HepG2 (cell line): ENCODE data around the gene AGRN. TPM values are rescaled to one million over a fixed set of nuclear protein-coding genes. Genes with fewer than 3 reads are reported as not detected.

ENCODE experiments used
- ATAD3A ChIP-seq: sonication (generic); formaldehyde crosslinking; IDR thresholded peaks from 2 replicates; pipeline ENCODE4 v1.4.0; 2020; ENCODE audit warnings: missing genetic modification reagents
- BHLHE40 ChIP-seq: IDR thresholded peaks from 2 replicates; pipeline ENCODE4 v1.6.1; 2011; ENCODE audit warnings: low read length, improper control_type of control experiment
- GATAD1 ChIP-seq: IDR thresholded peaks from 2 replicates; pipeline ENCODE4 v1.6.1; 2016; ENCODE audit warnings: missing genetic modification reagents, missing compliant biosample characterization
- HES4 ChIP-seq: sonication (generic); formaldehyde crosslinking; IDR thresholded peaks from 2 replicates; pipeline ENCODE4 v1.9.0; 2021; ENCODE audit warnings: mild to moderate bottlenecking, missing genetic modification reagents, borderline replicate concordance
- IRF2 ChIP-seq: IDR thresholded peaks from 2 replicates; pipeline ENCODE4 v1.6.1; 2018; ENCODE audit warnings: missing genetic modification reagents, missing compliant biosample characterization
- NFRKB ChIP-seq: fragments of 450-650 bp; IDR thresholded peaks from 2 replicates; pipeline ENCODE4 v1.6.1; 2017
- PHF20 ChIP-seq: sonication (generic); formaldehyde crosslinking; IDR thresholded peaks from 2 replicates; pipeline ENCODE4 v1.5.0; 2020; ENCODE audit warnings: mild to moderate bottlenecking, missing genetic modification reagents
- RARA ChIP-seq: IDR thresholded peaks from 2 replicates; pipeline ENCODE4 v1.6.1; 2016; ENCODE audit warnings: missing genetic modification reagents, missing compliant biosample characterization
- SMAD9 ChIP-seq: sonication (generic); formaldehyde crosslinking; IDR thresholded peaks from 2 replicates; pipeline ENCODE4 v1.5.1; 2020; ENCODE audit warnings: mild to moderate bottlenecking, missing genetic modification reagents
- TMF1 ChIP-seq: sonication (generic); formaldehyde crosslinking; IDR thresholded peaks from 2 replicates; pipeline ENCODE4 v1.8.1; 2022; ENCODE audit warnings: low read depth, missing genetic modification reagents
- YY1 ChIP-seq: IDR thresholded peaks from 2 replicates; pipeline ENCODE4 v1.6.1; 2011; ENCODE audit warnings: low read length, low read depth, moderate library complexity, mild to moderate bottlenecking; ENCODE audit not compliant: insufficient read depth, insufficient replicate concordance
- ZBTB20 ChIP-seq: sonication (generic); formaldehyde crosslinking; IDR thresholded peaks from 2 replicates; pipeline ENCODE4 v1.8.1; 2023; ENCODE audit warnings: missing genetic modification reagents, low read depth, mild to moderate bottlenecking, borderline replicate concordance
- ZNF709 ChIP-seq: sonication (generic); formaldehyde crosslinking; IDR thresholded peaks from 2 replicates; pipeline ENCODE4 v1.5.0; 2020; ENCODE audit warnings: mild to moderate bottlenecking, missing genetic modification reagents
- ZNF761 ChIP-seq: sonication (generic); formaldehyde crosslinking; conservative IDR thresholded peaks from 2 replicates; pipeline ENCODE4 v1.4.0; 2020; ENCODE audit warnings: mild to moderate bottlenecking, missing genetic modification reagents
- ZNF839 ChIP-seq: sonication (generic); formaldehyde crosslinking; IDR thresholded peaks from 2 replicates; pipeline ENCODE4 v1.4.0; 2020; ENCODE audit warnings: missing genetic modification reagents, mild to moderate bottlenecking, borderline replicate concordance
- polyA plus RNA-seq, 8 experiments: library from polyadenylated mRNA; depleted of rRNA in 3 of 8; stranded (reverse) in 7 of 8; unstranded in 1 of 8; fragments of >200 nt; fragmentation: Illumina TruSeq in 4 of 8; extraction: Trizol in 4 of 8; gene quantifications; 2 replicates each; pipeline versions ENCODE4 v1.2.1 to v1.2.3, GENCODE V29; 2011 to 2016; ENCODE audit warnings: low read depth in 4 of 8, missing spikeins in 1 of 8, mixed read lengths in 1 of 8; ENCODE audit not compliant: insufficient read depth in 1 of 8
- total RNA-seq, 5 experiments: library from RNA; depleted of rRNA; stranded (reverse); fragments of >200 nt; fragmentation: Illumina TruSeq; extraction: Trizol; gene quantifications; 2 replicates each; pipeline ENCODE4 v1.2.3, GENCODE V29; 2016; ENCODE audit warnings: low read depth in 1 of 5
- TF ChIP-seq, protein P1 (sequence below): sonication (generic); formaldehyde crosslinking; IDR thresholded peaks from 2 replicates; pipeline ENCODE4 v1.4.0; 2020; ENCODE audit warnings: mild to moderate bottlenecking, missing genetic modification reagents
- TF ChIP-seq, protein P2 (sequence below), 2 experiments: fragments of 450-650 bp in 1 of 2; sonication (generic) in 1 of 2; formaldehyde crosslinking; IDR thresholded peaks; 2 replicates each; pipeline versions ENCODE4 v1.5.0 to v1.8.0; 2020 to 2022; ENCODE audit warnings: mild to moderate bottlenecking in 1 of 2, missing genetic modification reagents in 1 of 2
- TF ChIP-seq, protein P3 (sequence below): sonication (generic); formaldehyde crosslinking; IDR thresholded peaks from 2 replicates; pipeline ENCODE4 v1.4.0; 2020; ENCODE audit warnings: mild to moderate bottlenecking, missing genetic modification reagents
- TF ChIP-seq, protein P4 (sequence below): sonication (generic); formaldehyde crosslinking; IDR thresholded peaks from 2 replicates; pipeline ENCODE4 v1.5.0; 2020; ENCODE audit warnings: missing genetic modification reagents, mild to moderate bottlenecking, borderline replicate concordance
- TF ChIP-seq, protein P5 (sequence below): sonication (generic); formaldehyde crosslinking; IDR thresholded peaks from 2 replicates; pipeline ENCODE4 v1.9.0; 2021; ENCODE audit warnings: missing genetic modification reagents, borderline replicate concordance
- TF ChIP-seq, protein P6 (sequence below): IDR thresholded peaks from 2 replicates; pipeline ENCODE4 v1.6.1; 2016; ENCODE audit warnings: low read depth, borderline replicate concordance

The AGRN gene
- total and polyA plus RNA-seq, 2 of the 13 experiments (the other 11 are each of a cell fraction or from before 2014, with no cell fraction given): 29.8 to 65.2 TPM

DNA sequence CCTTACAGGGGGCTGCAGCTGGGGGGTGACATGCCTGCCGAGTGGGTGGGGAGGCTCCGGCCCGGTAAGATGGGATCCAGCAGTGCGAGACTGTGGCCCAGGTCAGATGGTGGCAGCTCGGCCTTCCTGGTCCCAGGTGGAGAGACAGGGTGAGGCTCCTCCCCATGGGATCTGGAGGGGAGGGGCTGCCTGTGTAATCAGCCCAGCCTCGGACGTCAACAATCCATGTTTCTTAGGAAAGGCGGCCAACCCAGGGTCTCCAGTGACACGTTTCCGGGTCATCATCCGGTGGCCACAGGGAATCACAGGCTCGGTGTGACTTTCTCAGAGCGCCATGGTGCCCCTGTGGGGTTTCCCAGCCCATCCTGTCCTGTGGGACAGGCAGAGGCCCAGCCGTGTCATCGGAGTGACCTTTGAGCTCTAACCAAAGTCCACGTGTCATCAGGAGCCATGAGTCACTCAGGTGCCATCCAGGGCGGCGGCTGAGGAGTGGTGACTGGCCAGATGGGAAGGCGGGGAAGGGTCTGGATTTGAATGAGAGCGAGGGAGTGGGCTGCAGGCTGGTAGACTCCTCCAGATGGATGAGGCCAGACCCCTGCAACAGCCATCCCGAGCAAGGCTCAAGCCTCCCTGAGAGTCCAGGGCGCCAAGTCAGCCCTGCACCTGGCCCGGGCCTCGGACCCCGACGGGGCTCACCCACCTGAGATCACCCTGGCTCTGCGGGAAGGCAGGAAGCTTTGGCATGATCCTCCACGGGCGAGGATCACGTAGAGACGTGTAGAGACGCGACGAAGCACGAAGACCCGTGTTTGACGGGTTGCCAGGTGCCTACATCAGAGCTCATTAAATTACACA lies 13.4 kb upstream of the AGRN start (continued):
- TF ChIP-seq, protein P1, sequence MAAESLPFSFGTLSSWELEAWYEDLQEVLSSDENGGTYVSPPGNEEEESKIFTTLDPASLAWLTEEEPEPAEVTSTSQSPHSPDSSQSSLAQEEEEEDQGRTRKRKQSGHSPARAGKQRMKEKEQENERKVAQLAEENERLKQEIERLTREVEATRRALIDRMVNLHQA: no peak
- TF ChIP-seq, protein P2, sequence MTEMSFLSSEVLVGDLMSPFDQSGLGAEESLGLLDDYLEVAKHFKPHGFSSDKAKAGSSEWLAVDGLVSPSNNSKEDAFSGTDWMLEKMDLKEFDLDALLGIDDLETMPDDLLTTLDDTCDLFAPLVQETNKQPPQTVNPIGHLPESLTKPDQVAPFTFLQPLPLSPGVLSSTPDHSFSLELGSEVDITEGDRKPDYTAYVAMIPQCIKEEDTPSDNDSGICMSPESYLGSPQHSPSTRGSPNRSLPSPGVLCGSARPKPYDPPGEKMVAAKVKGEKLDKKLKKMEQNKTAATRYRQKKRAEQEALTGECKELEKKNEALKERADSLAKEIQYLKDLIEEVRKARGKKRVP (CRISPR knock-in tag; IDR thresholded peaks at IDR 0.05): peak in 1 of 2 experiments; percentile 87; a peak in 2 of 4 replicates
- TF ChIP-seq, protein P3, sequence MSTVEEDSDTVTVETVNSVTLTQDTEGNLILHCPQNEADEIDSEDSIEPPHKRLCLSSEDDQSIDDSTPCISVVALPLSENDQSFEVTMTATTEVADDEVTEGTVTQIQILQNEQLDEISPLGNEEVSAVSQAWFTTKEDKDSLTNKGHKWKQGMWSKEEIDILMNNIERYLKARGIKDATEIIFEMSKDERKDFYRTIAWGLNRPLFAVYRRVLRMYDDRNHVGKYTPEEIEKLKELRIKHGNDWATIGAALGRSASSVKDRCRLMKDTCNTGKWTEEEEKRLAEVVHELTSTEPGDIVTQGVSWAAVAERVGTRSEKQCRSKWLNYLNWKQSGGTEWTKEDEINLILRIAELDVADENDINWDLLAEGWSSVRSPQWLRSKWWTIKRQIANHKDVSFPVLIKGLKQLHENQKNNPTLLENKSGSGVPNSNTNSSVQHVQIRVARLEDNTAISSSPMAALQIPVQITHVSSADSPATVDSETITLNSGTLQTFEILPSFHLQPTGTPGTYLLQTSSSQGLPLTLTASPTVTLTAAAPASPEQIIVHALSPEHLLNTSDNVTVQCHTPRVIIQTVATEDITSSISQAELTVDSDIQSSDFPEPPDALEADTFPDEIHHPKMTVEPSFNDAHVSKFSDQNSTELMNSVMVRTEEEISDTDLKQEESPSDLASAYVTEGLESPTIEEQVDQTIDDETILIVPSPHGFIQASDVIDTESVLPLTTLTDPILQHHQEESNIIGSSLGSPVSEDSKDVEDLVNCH: no peak; the same call in 1 of the 2 replicates
- TF ChIP-seq, protein P4, sequence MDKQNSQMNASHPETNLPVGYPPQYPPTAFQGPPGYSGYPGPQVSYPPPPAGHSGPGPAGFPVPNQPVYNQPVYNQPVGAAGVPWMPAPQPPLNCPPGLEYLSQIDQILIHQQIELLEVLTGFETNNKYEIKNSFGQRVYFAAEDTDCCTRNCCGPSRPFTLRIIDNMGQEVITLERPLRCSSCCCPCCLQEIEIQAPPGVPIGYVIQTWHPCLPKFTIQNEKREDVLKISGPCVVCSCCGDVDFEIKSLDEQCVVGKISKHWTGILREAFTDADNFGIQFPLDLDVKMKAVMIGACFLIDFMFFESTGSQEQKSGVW (CRISPR knock-in tag): no peak
- peak; percentile 97 for TF ChIP-seq IRF2 (CRISPR knock-in tag)
- TF ChIP-seq ZNF839 (CRISPR knock-in tag): peak; percentile 25; the same call in 1 of the 2 replicates
- TF ChIP-seq NFRKB: no peak
- no peak for TF ChIP-seq SMAD9 (CRISPR knock-in tag)
- no peak for TF ChIP-seq ATAD3A (CRISPR knock-in tag)
- TF ChIP-seq RARA (CRISPR knock-in tag): peak; percentile 88
- TF ChIP-seq BHLHE40: peak; percentile 74
- peak; percentile 57; the same call in 1 of the 2 replicates for TF ChIP-seq ZNF761
- peak; percentile 88; the same call in 1 of the 2 replicates for TF ChIP-seq ZBTB20 (CRISPR knock-in tag)
- TF ChIP-seq, protein P5, sequence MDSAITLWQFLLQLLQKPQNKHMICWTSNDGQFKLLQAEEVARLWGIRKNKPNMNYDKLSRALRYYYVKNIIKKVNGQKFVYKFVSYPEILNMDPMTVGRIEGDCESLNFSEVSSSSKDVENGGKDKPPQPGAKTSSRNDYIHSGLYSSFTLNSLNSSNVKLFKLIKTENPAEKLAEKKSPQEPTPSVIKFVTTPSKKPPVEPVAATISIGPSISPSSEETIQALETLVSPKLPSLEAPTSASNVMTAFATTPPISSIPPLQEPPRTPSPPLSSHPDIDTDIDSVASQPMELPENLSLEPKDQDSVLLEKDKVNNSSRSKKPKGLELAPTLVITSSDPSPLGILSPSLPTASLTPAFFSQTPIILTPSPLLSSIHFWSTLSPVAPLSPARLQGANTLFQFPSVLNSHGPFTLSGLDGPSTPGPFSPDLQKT (CRISPR knock-in tag): no peak
- TF ChIP-seq, protein P6, sequence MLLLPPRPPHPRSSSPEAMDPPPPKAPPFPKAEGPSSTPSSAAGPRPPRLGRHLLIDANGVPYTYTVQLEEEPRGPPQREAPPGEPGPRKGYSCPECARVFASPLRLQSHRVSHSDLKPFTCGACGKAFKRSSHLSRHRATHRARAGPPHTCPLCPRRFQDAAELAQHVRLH (CRISPR knock-in tag): peak; percentile 91
- no peak for TF ChIP-seq ZNF709 (CRISPR knock-in tag)
- no peak; the same call in 1 of the 2 replicates for TF ChIP-seq TMF1
- TF ChIP-seq YY1: peak; percentile 78
- peak; percentile 77 for TF ChIP-seq GATAD1
- TF ChIP-seq PHF20 (CRISPR knock-in tag): peak; percentile 71; the same call in 1 of the 2 replicates
- TF ChIP-seq HES4: 0 out of 2 replicates have a peak, but pooled peaks have one; percentile 9
